Neuronal stem cell (in vitro differentiated cells): ENCODE data around the gene MTR.

Experiments
- DNase-seq: peaks from one replicate; pipeline ENCODE4 v3.0.0-alpha.2; 2013; ENCODE audit warnings: low spot score
- H2AFZ ChIP-seq: one replicate; pipeline ENCODE4 v1.6.1; 2013; ENCODE audit warnings: mild to moderate bottlenecking, low read length, inconsistent platforms
- H2AK5ac ChIP-seq: 2 replicates; pipeline ENCODE4 v1.6.1; 2013; ENCODE audit warnings: low read depth, mild to moderate bottlenecking, inconsistent platforms, low read length, moderate library complexity, mixed read lengths
- H2BK120ac ChIP-seq: 2 replicates; pipeline ENCODE4 v1.6.1; 2013; ENCODE audit warnings: low read depth, mild to moderate bottlenecking, inconsistent platforms, low read length, moderate library complexity, mixed read lengths
- H2BK12ac ChIP-seq: one replicate; pipeline ENCODE4 v1.6.1; 2013; ENCODE audit warnings: low read length, inconsistent platforms
- H2BK15ac ChIP-seq: 2 replicates; pipeline ENCODE4 v1.6.1; 2013; ENCODE audit warnings: mild to moderate bottlenecking, low read length, inconsistent platforms, mixed read lengths
- H2BK5ac ChIP-seq: one replicate; pipeline ENCODE4 v1.6.1; 2013; ENCODE audit warnings: inconsistent platforms, mild to moderate bottlenecking, low read length, moderate library complexity
- H3K14ac ChIP-seq: one replicate; pipeline ENCODE4 v1.6.1; 2013; ENCODE audit warnings: low read length, inconsistent platforms
- H3K18ac ChIP-seq: 2 replicates; pipeline ENCODE4 v1.6.1; 2013; ENCODE audit warnings: low read length, inconsistent platforms
- H3K23ac ChIP-seq: 2 replicates; pipeline ENCODE4 v1.6.1; 2013; ENCODE audit warnings: low read depth, mild to moderate bottlenecking, mixed read lengths, low read length, inconsistent platforms; ENCODE audit not compliant: poor library complexity
- H3K27ac ChIP-seq: replicated peaks from 3 replicates; pipeline ENCODE4 v1.5.1; 2013; ENCODE audit warnings: low read length, inconsistent platforms
- H3K27me3 ChIP-seq, 3 experiments: 2 replicates each; pipeline ENCODE4 v1.6.1; 2013; ENCODE audit warnings: low read length in 3 of 3, mild to moderate bottlenecking in 2 of 3, inconsistent platforms in 1 of 3, low read depth in 1 of 3, mixed read lengths in 1 of 3, moderate library complexity in 1 of 3; ENCODE audit not compliant: control insufficient read depth in 3 of 3, insufficient read depth in 3 of 3
- H3K36me3 ChIP-seq, 2 donors: replicated peaks in 1 of 2; 2 replicates each; pipeline ENCODE4 v1.6.1; 2013; ENCODE audit warnings: low read length in 2 of 2; ENCODE audit not compliant: control insufficient read depth in 2 of 2, insufficient read depth in 2 of 2
- H3K4ac ChIP-seq: 2 replicates; pipeline ENCODE4 v1.6.1; 2013; ENCODE audit warnings: inconsistent platforms, mild to moderate bottlenecking, low read length, moderate library complexity
- H3K4me1 ChIP-seq, 2 donors: 1 replicate in 1 of 2; 2 replicates in 1 of 2; pipeline ENCODE4 v1.6.1; 2013; ENCODE audit warnings: low read length in 2 of 2, low read depth in 1 of 2; ENCODE audit not compliant: control insufficient read depth in 2 of 2, insufficient read depth in 1 of 2
- H3K4me2 ChIP-seq: one replicate; pipeline ENCODE4 v1.6.1; 2013; ENCODE audit warnings: mild to moderate bottlenecking, low read length, inconsistent platforms; ENCODE audit not compliant: insufficient read depth, poor library complexity, severe bottlenecking
- H3K4me3 ChIP-seq, 2 donors: 2 replicates each; pipeline ENCODE4 v1.5.1; 2013; ENCODE audit warnings: low read length in 2 of 2, mild to moderate bottlenecking in 2 of 2, inconsistent platforms in 1 of 2, moderate library complexity in 1 of 2
- H3K79me1 ChIP-seq: one replicate; pipeline ENCODE4 v1.6.1; 2013; ENCODE audit warnings: low read depth, mild to moderate bottlenecking, inconsistent platforms, low read length, moderate library complexity
- H3K9ac ChIP-seq: one replicate; pipeline ENCODE4 v1.6.1; 2013; ENCODE audit warnings: mild to moderate bottlenecking, low read depth, low read length, inconsistent platforms; ENCODE audit not compliant: poor library complexity
- H3K9me3 ChIP-seq, 2 donors: replicated peaks in 1 of 2; 2 replicates each; pipeline versions ENCODE3 to v1.6.1; 2013; ENCODE audit warnings: low read length in 2 of 2, mild to moderate bottlenecking in 2 of 2, inconsistent platforms in 1 of 2, low read depth in 1 of 2, mixed read lengths in 1 of 2, moderate library complexity in 1 of 2; ENCODE audit not compliant: control insufficient read depth in 2 of 2, insufficient read depth in 1 of 2
- H4K8ac ChIP-seq: one replicate; pipeline ENCODE4 v1.6.1; 2013; ENCODE audit warnings: low read depth, mild to moderate bottlenecking, inconsistent platforms, low read length, moderate library complexity
- H4K91ac ChIP-seq: one replicate; pipeline ENCODE4 v1.6.1; 2013; ENCODE audit warnings: low read length, low read depth, mild to moderate bottlenecking, inconsistent platforms; ENCODE audit not compliant: poor library complexity
- WGBS, 2 donors: extraction: QIAGEN DNeasy Blood & Tissue Kit; methylation state at CpG; one replicate each; pipeline ENCODE4 v1.1.7; 2013; ENCODE audit warnings: missing lambda C conversion rate in 2 of 2, mixed read lengths in 1 of 2; ENCODE audit not compliant: insufficient read length in 2 of 2, insufficient replicate concordance in 1 of 2; ENCODE audit errors: extremely low coverage in 2 of 2; 5-methylcytosine and 5-hydroxymethylcytosine counted together

Gene MTR

GRCh38 chr1:236953151-236953700 lies 158.1 kb downstream of the MTR start:
- Histone ChIP-seq H3K4me2 (no peak overlapping the region), H4K91ac (no peak overlapping the region), H2AFZ (no peak overlapping the region), H4K8ac (no peak overlapping the region), H2BK12ac (no peak overlapping the region), H3K4me3 (no peak overlapping the region), H3K4ac (no peak overlapping the region), H3K9me3 (no peaks in the 10 kb centered on the region), H3K4me1 (peaks cover 0 to 11% of the 10 kb centered on the region in 2 donors), H3K27ac (no peak overlapping the region), H2BK15ac (no peak overlapping the region), H3K27me3 (no peaks in the 10 kb centered on the region), H2BK120ac (no peak overlapping the region), H2BK5ac (no peak overlapping the region), H3K14ac (no peak overlapping the region), H3K9ac (no peak overlapping the region), H2AK5ac (no peak overlapping the region), H3K36me3 (no peaks in the 10 kb centered on the region), H3K23ac (no peak overlapping the region), H3K79me1 (no peaks in the 10 kb centered on the region), H3K18ac (no peak overlapping the region)
- peak; percentile 8 for DNase-seq
- no CpG with 5 or more reads among the region's 2 CpGs for WGBS, 2 donors
